OCI-LY3 (cell line): ENCODE data around the gene NFATC3.

Source experiments
- H2AFZ ChIP-seq: fragments of 200-600, 300-600 bp; shearing (Covaris generic); 2 replicates; pipeline ENCODE4 v1.6.0; 2014; ENCODE audit warnings: antibody characterized with exemption, low read depth, low read length
- H3K27ac ChIP-seq: fragments of 200-600, 300-600 bp; sonication (generic); 2 replicates; pipeline ENCODE4 v1.5.1; 2014; ENCODE audit warnings: mild to moderate bottlenecking, low read length, moderate library complexity, mixed read lengths
- H3K27me3 ChIP-seq: fragments of 200-600, 300-600 bp; sonication (generic); 2 replicates; pipeline ENCODE4 v1.6.1; 2014; ENCODE audit warnings: low read depth, low read length, mixed read lengths
- H3K36me3 ChIP-seq: fragments of 200-600, 300-600 bp; sonication (generic); replicated peaks from 2 replicates; pipeline ENCODE3; 2014; ENCODE audit warnings: low read depth, low read length, mixed read lengths
- H3K4me1 ChIP-seq: fragments of 300-600, 200-600 bp; sonication (generic); 2 replicates; pipeline ENCODE4 v1.6.1; 2014; ENCODE audit warnings: low read length, mixed read lengths
- H3K4me2 ChIP-seq: fragments of 200-600, 300-600 bp; sonication (generic); 2 replicates; pipeline ENCODE4 v1.6.1; 2014; ENCODE audit warnings: low read length, mixed read lengths
- H3K4me3 ChIP-seq: fragments of 300-600, 200-600 bp; sonication (generic); 2 replicates; pipeline ENCODE4 v1.5.1; 2014; ENCODE audit warnings: antibody characterized with exemption, mild to moderate bottlenecking, low read length, moderate library complexity
- H3K79me2 ChIP-seq: fragments of 300-600, 200-600 bp; shearing (Covaris generic); 2 replicates; pipeline ENCODE4 v1.6.1; 2014; ENCODE audit warnings: mild to moderate bottlenecking, low read length, mixed read lengths
- H3K9ac ChIP-seq: fragments of 300-600, 200-600 bp; shearing (Covaris generic); 2 replicates; pipeline ENCODE4 v1.6.0; 2014; ENCODE audit warnings: mild to moderate bottlenecking, low read length, moderate library complexity
- H3K9me3 ChIP-seq: fragments of 200-600, 300-600 bp; shearing (Covaris generic); 2 replicates; pipeline ENCODE4 v1.6.1; 2014; ENCODE audit warnings: low read length, mixed read lengths; ENCODE audit not compliant: insufficient read depth
- H4K20me1 ChIP-seq: fragments of 200-600, 300-600 bp; sonication (generic); 2 replicates; pipeline ENCODE4 v1.6.1; 2016; ENCODE audit warnings: low read length, mixed read lengths; ENCODE audit not compliant: insufficient read depth
- EZH2phosphoT487 ChIP-seq: fragments of 200-600 bp; shearing (Covaris generic); IDR thresholded peaks from 2 replicates; pipeline ENCODE4 v1.6.1; 2018; ENCODE audit warnings: antibody characterized with exemption, mixed run types, low read depth
- TF ChIP-seq, protein P1 (sequence below): fragments of 200-600, 300-600 bp; sonication (generic); IDR thresholded peaks from 2 replicates; pipeline ENCODE4 v1.5.1; 2014; ENCODE audit warnings: antibody characterized with exemption, low read length, low read depth

The NFATC3 gene

GRCh38 chr16:68084504-68085258 is 489 bp upstream of the NFATC3 start:
- Histone ChIP-seq H2AFZ (peak overlapping the region; percentile 71; the same call in 1 of the 2 replicates), H3K4me3 (peak overlapping the region; percentile 92), H4K20me1 (peaks cover 16% of the 10 kb centered on the region), H3K27ac (peak overlapping the region; percentile 89), H3K4me2 (peak overlapping the region; percentile 88), H3K9ac (peak overlapping the region; percentile 96), H3K9me3 (no peaks in the 10 kb centered on the region), H3K79me2 (peaks cover 42% of the 10 kb centered on the region), H3K36me3 (peaks cover 3% of the 10 kb centered on the region), H3K4me1 (peaks cover 34% of the 10 kb centered on the region), H3K27me3 (no peaks in the 10 kb centered on the region)
- TF ChIP-seq, protein P1, sequence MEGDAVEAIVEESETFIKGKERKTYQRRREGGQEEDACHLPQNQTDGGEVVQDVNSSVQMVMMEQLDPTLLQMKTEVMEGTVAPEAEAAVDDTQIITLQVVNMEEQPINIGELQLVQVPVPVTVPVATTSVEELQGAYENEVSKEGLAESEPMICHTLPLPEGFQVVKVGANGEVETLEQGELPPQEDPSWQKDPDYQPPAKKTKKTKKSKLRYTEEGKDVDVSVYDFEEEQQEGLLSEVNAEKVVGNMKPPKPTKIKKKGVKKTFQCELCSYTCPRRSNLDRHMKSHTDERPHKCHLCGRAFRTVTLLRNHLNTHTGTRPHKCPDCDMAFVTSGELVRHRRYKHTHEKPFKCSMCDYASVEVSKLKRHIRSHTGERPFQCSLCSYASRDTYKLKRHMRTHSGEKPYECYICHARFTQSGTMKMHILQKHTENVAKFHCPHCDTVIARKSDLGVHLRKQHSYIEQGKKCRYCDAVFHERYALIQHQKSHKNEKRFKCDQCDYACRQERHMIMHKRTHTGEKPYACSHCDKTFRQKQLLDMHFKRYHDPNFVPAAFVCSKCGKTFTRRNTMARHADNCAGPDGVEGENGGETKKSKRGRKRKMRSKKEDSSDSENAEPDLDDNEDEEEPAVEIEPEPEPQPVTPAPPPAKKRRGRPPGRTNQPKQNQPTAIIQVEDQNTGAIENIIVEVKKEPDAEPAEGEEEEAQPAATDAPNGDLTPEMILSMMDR: 0 out of 2 replicates have a peak, but pooled peaks have one; percentile 23
- no peak for TF ChIP-seq EZH2phosphoT487

DNA sequence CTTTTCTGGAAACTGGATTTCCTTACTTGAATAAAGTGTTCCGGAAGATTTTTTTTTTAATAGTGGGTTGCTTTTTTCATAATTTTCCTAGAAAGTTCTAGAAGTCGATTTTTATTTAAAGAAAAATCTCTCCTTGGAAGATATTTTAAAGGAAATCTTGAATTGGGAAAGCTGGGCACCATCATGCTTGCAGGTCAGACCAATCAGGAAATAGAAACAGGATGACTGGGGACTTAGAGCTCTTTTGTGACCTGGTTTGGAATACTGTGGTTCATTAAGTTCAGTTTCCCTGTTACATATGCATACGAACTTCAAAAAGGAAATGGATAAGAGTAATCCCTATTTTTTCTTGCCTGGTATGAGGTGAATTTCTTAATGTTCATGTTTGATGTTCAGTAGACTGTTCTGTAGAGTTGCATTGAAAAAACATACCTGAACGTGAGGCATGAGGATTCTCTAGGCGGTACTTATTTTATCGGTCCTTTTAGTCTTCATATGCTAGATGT is 1.2 kb downstream of the NFATC3 start:
- Histone ChIP-seq H3K36me3 (no peaks in the 10 kb centered on the region), H3K79me2 (peaks cover 60% of the 10 kb centered on the region), H2AFZ (no peak overlapping the region), H3K9ac (peak overlapping the region; percentile 82), H3K27me3 (no peaks in the 10 kb centered on the region), H3K4me2 (peak overlapping the region; percentile 81), H3K4me3 (peak overlapping the region; percentile 85), H3K27ac (peak overlapping the region; percentile 89), H3K9me3 (no peaks in the 10 kb centered on the region), H4K20me1 (peaks cover 22% of the 10 kb centered on the region), H3K4me1 (peaks cover 50% of the 10 kb centered on the region)
- TF ChIP-seq, protein P1: no peak
- TF ChIP-seq EZH2phosphoT487: no peak

GRCh38 chr16:68086860-68087268 is 1.7 kb downstream of the NFATC3 start:
- Histone ChIP-seq H3K27ac (peak overlapping the region; percentile 89; the same call in 1 of the 2 replicates), H4K20me1 (peaks cover 22% of the 10 kb centered on the region), H3K4me2 (peak overlapping the region; percentile 81), H3K9me3 (no peaks in the 10 kb centered on the region), H3K36me3 (no peaks in the 10 kb centered on the region), H2AFZ (no peak overlapping the region), H3K9ac (peak overlapping the region; percentile 82), H3K27me3 (no peaks in the 10 kb centered on the region), H3K4me3 (peak overlapping the region; percentile 85), H3K79me2 (peaks cover 64% of the 10 kb centered on the region), H3K4me1 (peaks cover 54% of the 10 kb centered on the region)
- TF ChIP-seq, protein P1: no peak
- no peak for TF ChIP-seq EZH2phosphoT487

DNA sequence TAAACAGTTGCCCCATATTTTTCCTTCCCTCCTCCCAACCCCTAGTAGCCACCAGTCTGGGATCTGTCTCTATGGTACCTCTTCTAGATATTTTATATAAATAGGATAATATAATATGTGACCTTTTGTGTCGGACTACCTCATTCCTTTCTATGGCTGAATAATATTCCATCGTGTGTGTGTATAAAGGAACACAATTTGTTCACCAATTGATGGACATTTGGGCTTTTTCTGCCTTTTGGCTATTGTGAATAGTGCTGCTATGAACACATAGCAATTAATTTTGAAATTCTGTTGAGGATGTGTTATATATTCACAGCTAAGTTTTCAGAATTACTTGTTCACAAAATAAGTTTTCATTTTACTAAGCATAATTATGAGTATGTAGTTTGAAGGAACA is 2.5 kb downstream of the NFATC3 start:
- H3K9ac ChIP-seq: no peak overlapping the region
- H3K9me3 ChIP-seq: no peaks in the 10 kb centered on the region
- no peak overlapping the region for H2AFZ ChIP-seq
- no peak overlapping the region for H3K27ac ChIP-seq
- peaks cover 73% of the 10 kb centered on the region for H3K79me2 ChIP-seq
- H3K4me2 ChIP-seq: peak overlapping the region; percentile 81
- peaks cover 22% of the 10 kb centered on the region for H4K20me1 ChIP-seq
- H3K4me1 ChIP-seq: peaks cover 57% of the 10 kb centered on the region
- TF ChIP-seq, protein P1: no peak
- no peak for TF ChIP-seq EZH2phosphoT487
- peak overlapping the region; percentile 85 for H3K4me3 ChIP-seq
- H3K27me3 ChIP-seq: no peaks in the 10 kb centered on the region
- no peaks in the 10 kb centered on the region for H3K36me3 ChIP-seq
